Measurements from ENCODE around the gene SPACA4.

DNA sequence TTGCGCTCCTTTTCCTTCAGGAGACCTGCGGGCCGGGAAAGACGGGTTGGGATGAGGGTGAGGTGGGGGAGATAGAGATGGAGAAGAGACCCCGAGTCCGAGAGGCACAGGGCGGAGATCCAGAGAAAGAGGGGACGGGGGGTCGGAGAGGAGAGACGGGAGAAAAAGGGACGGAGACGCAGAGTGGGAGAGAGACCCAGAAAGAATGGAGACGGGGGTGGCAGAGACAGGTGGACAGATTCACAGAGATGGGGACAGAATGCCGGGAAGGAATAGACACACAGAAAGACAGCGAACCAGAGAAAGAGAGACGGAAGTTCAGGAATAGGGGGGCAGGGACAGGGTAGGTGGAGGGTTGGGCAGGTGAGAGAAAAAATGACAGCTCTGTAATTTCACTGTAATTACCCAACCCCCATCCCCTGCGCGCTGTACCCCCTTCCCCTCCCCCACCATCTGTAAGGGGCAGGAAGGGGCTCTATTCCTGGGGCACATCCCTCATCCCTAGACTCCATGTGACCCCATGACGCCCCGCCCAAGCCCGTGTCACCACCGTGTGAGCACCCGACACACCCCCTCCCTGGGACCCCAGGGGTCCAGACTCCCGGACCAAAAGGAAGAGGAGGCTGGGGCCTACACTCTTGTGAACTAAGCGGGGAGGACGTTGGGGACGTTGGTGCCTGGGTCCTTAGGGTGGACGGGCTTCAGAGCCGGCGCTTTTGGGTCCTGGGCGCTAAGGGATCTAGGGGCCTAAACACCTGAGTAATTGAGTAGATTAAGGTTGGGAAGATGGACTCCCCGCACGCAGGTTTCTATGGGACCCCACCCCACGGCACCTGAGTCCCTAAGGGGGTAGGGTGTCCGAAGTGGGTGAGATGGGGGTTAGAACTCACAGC, 29.7 kb downstream of the SPACA4 start:
- no peak for TF ChIP-seq SP1 (IDR thresholded peaks at IDR 0.05)
- TF ChIP-seq, protein P1, sequence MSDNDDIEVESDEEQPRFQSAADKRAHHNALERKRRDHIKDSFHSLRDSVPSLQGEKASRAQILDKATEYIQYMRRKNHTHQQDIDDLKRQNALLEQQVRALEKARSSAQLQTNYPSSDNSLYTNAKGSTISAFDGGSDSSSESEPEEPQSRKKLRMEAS (IDR thresholded peaks at IDR 0.05), result no peak
- TF ChIP-seq, protein P2, sequence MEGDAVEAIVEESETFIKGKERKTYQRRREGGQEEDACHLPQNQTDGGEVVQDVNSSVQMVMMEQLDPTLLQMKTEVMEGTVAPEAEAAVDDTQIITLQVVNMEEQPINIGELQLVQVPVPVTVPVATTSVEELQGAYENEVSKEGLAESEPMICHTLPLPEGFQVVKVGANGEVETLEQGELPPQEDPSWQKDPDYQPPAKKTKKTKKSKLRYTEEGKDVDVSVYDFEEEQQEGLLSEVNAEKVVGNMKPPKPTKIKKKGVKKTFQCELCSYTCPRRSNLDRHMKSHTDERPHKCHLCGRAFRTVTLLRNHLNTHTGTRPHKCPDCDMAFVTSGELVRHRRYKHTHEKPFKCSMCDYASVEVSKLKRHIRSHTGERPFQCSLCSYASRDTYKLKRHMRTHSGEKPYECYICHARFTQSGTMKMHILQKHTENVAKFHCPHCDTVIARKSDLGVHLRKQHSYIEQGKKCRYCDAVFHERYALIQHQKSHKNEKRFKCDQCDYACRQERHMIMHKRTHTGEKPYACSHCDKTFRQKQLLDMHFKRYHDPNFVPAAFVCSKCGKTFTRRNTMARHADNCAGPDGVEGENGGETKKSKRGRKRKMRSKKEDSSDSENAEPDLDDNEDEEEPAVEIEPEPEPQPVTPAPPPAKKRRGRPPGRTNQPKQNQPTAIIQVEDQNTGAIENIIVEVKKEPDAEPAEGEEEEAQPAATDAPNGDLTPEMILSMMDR (IDR thresholded peaks at IDR 0.05; ENCODE audit: low read depth, low read length, missing input control), result no peak
- no peak for TF ChIP-seq JUND (IDR thresholded peaks at IDR 0.05)
- TF ChIP-seq GABPA (IDR thresholded peaks at IDR 0.05 in 1 of 2, conservative IDR thresholded peaks at IDR 0.05 in 1 of 2), result no peak
- no peak for TF ChIP-seq FOXA2 (IDR thresholded peaks at IDR 0.05)

All from liver (tissue), 3 donors.